ENCODE data around the gene POLRMT.

Gene POLRMT

DNA sequence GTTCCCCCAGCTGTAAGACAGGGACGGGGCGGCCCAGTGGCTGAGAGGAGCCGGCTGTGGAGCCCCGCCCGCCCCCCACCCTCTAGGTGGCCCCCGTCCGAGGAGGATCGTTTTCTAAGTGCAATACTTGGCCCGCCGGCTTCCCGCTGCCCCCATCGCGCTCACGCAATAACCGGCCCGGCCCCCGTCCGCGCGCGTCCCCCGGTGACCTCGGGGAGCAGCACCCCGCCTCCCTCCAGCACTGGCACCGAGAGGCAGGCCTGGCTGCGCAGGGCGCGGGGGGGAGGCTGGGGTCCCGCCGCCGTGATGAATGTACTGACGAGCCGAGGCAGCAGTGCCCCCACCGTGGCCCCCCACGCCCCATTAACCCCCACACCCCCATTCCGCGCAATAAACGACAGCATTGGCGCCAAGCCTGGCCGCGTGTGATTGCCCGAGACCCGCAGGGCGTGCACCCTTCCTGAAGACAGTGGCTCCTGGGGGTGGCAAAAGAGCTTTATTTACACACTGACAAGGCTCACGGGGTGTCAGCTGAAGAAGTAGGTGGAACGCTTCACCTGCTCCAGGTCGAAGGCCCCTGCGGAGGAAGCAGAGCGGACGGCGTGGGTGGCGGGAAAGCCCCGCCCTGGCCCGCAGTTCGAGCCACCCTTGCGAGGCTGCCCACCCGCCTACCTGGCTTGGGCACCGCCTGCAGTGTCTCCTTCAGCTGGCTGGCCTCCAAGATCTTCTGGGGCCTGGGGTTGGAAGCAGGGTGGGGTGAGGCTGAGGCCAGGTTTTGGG, 16.4 kb downstream of the POLRMT start:
- no peak for DNase-seq (ENCODE audit: low read depth)
- no peak overlapping the region for H3K4me3 ChIP-seq (ENCODE audit: low read length)
- TF ChIP-seq, protein P1, sequence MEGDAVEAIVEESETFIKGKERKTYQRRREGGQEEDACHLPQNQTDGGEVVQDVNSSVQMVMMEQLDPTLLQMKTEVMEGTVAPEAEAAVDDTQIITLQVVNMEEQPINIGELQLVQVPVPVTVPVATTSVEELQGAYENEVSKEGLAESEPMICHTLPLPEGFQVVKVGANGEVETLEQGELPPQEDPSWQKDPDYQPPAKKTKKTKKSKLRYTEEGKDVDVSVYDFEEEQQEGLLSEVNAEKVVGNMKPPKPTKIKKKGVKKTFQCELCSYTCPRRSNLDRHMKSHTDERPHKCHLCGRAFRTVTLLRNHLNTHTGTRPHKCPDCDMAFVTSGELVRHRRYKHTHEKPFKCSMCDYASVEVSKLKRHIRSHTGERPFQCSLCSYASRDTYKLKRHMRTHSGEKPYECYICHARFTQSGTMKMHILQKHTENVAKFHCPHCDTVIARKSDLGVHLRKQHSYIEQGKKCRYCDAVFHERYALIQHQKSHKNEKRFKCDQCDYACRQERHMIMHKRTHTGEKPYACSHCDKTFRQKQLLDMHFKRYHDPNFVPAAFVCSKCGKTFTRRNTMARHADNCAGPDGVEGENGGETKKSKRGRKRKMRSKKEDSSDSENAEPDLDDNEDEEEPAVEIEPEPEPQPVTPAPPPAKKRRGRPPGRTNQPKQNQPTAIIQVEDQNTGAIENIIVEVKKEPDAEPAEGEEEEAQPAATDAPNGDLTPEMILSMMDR (conservative IDR thresholded peaks at IDR 0.05; ENCODE audit: low read depth, low read length): no peak

DNA sequence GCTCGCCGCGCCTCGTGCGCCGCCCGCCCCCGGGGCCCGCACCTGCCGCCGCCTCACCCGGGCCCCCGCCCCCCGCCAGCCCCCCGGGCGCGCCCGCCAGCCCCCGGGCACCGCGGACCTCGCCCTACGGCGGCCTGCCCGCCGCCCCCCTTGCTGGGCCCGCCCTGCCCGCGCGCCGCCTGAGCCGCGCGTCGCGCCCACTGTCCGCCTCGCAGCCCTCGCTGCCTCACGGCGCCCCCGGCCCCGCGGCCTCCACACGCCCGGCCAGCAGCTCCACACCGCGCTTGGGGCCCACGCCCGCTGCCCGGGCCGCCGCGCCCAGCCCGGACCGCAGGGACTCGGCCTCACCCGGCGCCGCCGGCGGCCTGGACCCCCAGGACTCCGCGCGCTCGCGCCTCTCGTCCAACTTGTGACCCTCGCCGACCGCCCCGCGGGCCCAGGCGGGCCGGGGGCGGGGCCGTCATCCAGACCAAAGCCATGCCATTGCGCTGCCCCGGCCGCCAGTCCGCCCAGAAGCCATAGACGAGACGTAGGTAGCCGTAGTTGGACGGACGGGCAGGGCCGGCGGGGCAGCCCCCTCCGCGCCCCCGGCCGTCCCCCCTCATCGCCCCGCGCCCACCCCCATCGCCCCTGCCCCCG, 17.2 kb downstream of the POLRMT start:
- no peak for DNase-seq (ENCODE audit: low read depth)
- no peak overlapping the region for H3K4me3 ChIP-seq (ENCODE audit: low read length)
- TF ChIP-seq, protein P1 (conservative IDR thresholded peaks at IDR 0.05; ENCODE audit: low read depth, low read length): no peak

DNA sequence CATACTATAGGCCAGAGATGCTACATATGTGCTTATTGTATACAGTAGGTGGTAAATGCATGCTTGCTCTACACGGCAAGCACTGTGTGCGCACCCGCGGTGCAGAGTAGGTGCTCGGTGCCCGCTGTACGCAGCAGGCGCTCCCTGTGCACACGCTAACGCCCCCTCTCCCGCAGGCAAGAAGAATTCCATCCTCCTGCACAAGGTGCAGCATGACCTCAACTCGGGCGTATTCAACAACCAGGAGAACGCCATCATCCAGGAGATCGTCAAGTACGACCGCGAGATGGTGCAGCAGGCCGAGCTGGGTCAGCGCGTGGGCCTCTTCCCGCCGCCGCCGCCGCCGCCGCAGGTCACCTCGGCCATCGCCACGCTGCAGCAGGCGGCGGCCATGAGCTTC, 17.7 kb downstream of the POLRMT start:
- H3K4me3 ChIP-seq (ENCODE audit: low read length): no peak overlapping the region
- no peak for DNase-seq (ENCODE audit: low read depth)
- TF ChIP-seq, protein P1 (conservative IDR thresholded peaks at IDR 0.05; ENCODE audit: low read depth, low read length): no peak

DNA sequence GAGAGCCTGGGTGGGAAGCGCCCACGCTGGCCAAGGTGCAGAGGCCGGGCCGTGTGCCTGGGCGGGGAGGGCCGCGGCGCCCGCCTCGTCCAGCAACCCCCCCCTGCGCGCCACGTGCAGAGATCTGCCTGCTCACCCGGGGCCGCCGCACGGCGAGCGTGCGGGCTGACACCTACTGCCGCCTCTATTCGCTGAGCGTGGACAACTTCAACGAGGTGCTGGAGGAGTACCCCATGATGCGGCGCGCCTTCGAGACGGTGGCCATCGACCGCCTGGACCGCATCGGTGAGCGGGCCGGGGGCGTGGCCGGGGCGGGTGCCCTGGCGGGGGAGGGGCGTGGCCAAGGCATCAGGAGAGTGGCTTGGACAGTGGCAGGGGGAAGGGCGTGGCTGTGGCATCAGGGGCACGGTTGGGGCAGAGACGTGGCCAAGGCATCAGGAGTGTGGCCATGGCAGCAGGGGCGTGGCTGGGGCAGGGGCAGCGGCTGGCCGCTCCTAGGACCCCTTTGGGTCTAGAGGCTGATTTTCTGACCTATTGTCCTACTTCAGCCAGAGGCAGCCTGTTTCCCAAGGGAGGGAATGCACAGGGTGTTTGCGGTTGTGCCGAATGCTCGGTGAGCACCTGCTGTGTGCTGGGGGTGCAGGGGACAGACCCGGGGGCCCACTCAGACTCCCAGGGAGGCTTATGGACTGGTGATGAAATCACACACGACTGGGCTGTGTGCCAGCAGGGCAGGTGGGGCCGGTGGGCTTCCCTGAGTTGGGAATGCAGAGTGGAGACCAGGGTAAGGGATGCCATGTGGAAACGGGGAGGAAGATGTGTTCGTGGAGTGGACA, 19.4 kb downstream of the POLRMT start:
- no peak overlapping the region for H3K4me3 ChIP-seq (ENCODE audit: low read length)
- DNase-seq (ENCODE audit: low read depth): no peak
- TF ChIP-seq, protein P1 (conservative IDR thresholded peaks at IDR 0.05; ENCODE audit: low read depth, low read length): no peak

DNA sequence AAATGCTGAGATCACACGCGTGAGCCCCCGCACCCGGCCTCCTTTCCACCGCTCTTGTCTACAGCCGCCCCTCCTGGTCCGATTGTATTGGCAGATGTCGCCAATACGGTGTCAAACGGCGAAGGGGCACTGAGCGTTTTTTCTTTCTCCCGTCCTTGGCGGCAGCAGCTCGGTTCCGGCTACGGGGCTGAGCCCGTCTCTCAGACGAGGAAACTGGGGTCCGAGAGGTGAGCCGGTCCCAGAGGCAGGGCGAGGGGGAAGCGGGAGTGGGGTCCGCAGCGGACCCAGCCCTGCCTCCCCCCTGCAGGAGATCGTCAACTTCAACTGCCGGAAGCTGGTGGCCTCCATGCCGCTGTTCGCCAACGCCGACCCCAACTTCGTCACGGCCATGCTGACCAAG, 20.4 kb downstream of the POLRMT start:
- no peak for DNase-seq (ENCODE audit: low read depth)
- TF ChIP-seq, protein P1 (conservative IDR thresholded peaks at IDR 0.05; ENCODE audit: low read depth, low read length): no peak
- H3K4me3 ChIP-seq (ENCODE audit: low read length): no peak overlapping the region

DNA sequence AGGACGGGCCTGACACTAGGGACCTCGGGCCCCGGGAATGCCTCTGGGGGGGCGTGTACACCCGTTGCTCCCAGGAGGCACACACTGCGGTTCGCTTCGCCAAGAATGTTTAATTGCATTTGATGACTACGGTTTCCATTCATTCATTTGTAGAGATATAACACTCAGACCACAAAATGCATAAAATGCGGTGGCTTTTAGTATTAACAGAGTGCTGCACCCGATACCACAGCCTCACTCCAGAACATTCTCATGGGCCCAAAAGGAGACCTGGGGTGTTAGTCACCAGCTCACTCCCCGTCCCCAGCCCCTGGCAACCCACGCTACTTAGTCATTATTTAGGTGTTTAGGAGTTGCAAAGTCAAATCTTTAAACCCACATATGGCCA, 21.9 kb downstream of the POLRMT start:
- peak; percentile 88 for DNase-seq (ENCODE audit: low read depth)
- TF ChIP-seq, protein P1 (conservative IDR thresholded peaks at IDR 0.05; ENCODE audit: low read depth, low read length): no peak
- H3K4me3 ChIP-seq (ENCODE audit: low read length): no peak overlapping the region

All from retinal pigment epithelial cell (primary cell).